Spleen (tissue), 11 donors: ENCODE measurements around the gene AP1G2. TPM values are rescaled to one million over a fixed set of nuclear protein-coding genes. Genes with fewer than 3 reads are reported as not detected.

ENCODE experiments used
- DNase-seq: peaks from one replicate; pipeline ENCODE4 v3.0.0-alpha.2; 2020
- H3K27ac ChIP-seq, 8 donors: fragments of 200-600 bp; sonication (generic) in 7 of 8; 1 replicate in 4 of 8; 2 replicates in 4 of 8; pipeline versions ENCODE4 v1.5.0 to v1.8.0; 2016 to 2021; ENCODE audit warnings: inconsistent platforms in 4 of 8, mild to moderate bottlenecking in 4 of 8, moderate library complexity in 1 of 8
- H3K27me3 ChIP-seq, 7 donors: fragments of 200-600 bp; sonication (generic) in 6 of 7; replicated peaks in 1 of 7; 1 replicate in 4 of 7; 2 replicates in 3 of 7; pipeline versions ENCODE4 v1.5.0 to v1.8.0; 2016 to 2021; ENCODE audit warnings: inconsistent platforms in 3 of 7, mild to moderate bottlenecking in 1 of 7
- H3K36me3 ChIP-seq, 6 donors: fragments of 200-600 bp; sonication (generic) in 5 of 6; 1 replicate in 4 of 6; 2 replicates in 2 of 6; pipeline versions ENCODE4 v1.5.0 to v1.8.0; 2016 to 2021; ENCODE audit warnings: inconsistent platforms in 2 of 6
- H3K4me1 ChIP-seq, 6 donors: fragments of 200-600 bp; sonication (generic) in 5 of 6; 1 replicate in 3 of 6; 2 replicates in 3 of 6; pipeline versions ENCODE4 v1.5.0 to v1.8.0; 2016 to 2021; ENCODE audit warnings: inconsistent platforms in 3 of 6
- H3K4me3 ChIP-seq, 8 donors: fragments of 200-600 bp; sonication (generic) in 7 of 8; 1 replicate in 4 of 8; 2 replicates in 4 of 8; pipeline versions ENCODE4 v1.5.0 to v1.8.0; 2016 to 2021; ENCODE audit warnings: inconsistent platforms in 4 of 8, mild to moderate bottlenecking in 4 of 8, moderate library complexity in 2 of 8
- H3K9me3 ChIP-seq, 8 donors: fragments of 200-600 bp; sonication (generic) in 7 of 8; 1 replicate in 4 of 8; 2 replicates in 4 of 8; pipeline versions ENCODE4 v1.5.0 to v1.8.0; 2016 to 2021; ENCODE audit warnings: inconsistent platforms in 4 of 8
- POLR2A ChIP-seq, 3 donors: fragments of 450-650 bp; IDR thresholded peaks; one replicate each; pipeline ENCODE4 v1.5.1; 2017; ENCODE audit warnings: antibody characterized with exemption in 3 of 3, mild to moderate bottlenecking in 1 of 3
- POLR2AphosphoS5 ChIP-seq, 3 donors: sonication (generic); formaldehyde crosslinking; IDR thresholded peaks; one replicate each; pipeline ENCODE4 v1.5.1; 2017; ENCODE audit warnings: antibody characterized with exemption in 3 of 3
- WGBS, 5 donors: extraction: QIAGEN DNeasy Blood & Tissue Kit in 3 of 5; methylation state at CpG; one replicate each; pipeline versions ENCODE4 v1.1.5 to v1.1.7; 2013 to 2018; 5-methylcytosine and 5-hydroxymethylcytosine counted together
- intact Hi-C: fragments of 100-400 bp; cut with DNase I; formaldehyde crosslinking; loops from one replicate; pipeline ENCODE4 v1.15.0; 2023; ENCODE audit warnings: low total_unique reads
- polyA plus RNA-seq, 3 donors: library from polyadenylated mRNA; stranded (reverse); fragments of 200-250 nt; gene quantifications; one replicate each; pipeline ENCODE4 v1.2.1, GENCODE V29; 2013
- total RNA-seq, 7 donors: library from RNA; depleted of rRNA in 3 of 7; stranded (reverse); fragments of >200 nt in 3 of 7; fragmentation: NEBNext Ultra II Directional in 4 of 7; extraction: Animal tissue kit (Norgen Biotek cat#: 25700) in 4 of 7; gene quantifications; one replicate each; pipeline versions ENCODE4 v1.1.0 to v1.2.1, GENCODE V29; 2016 to 2021
- TF ChIP-seq, protein P1 (sequence below), 11 experiments: fragments of 200-600 bp in 7 of 11; fragments of 450-650 bp in 4 of 11; sonication (generic) in 4 of 11; IDR thresholded peaks in 8 of 11; conservative IDR thresholded peaks in 3 of 11; 1 replicate in 7 of 11; 2 replicates in 4 of 11; pipeline versions ENCODE4 v1.4.0 to v1.8.0; 2016 to 2021; ENCODE audit warnings: antibody characterized with exemption in 11 of 11, inconsistent platforms in 4 of 11, mild to moderate bottlenecking in 1 of 11
- donor health status: healthy with polysubstance abuse.
- donor health status: DM: no; HTN: no; CAD: no; lungs with moderate emphysema.
- donor health status: DM: no; HTN: no; CAD: no.
- donor health status: Bipolar disorder and iron deficiency.
- donor health status: healthy.
- donor health status: DM: no; HTN: no; CAD: no.
- donor health status: DM: yes; HTN: yes; CAD: no.

The AP1G2 gene
- total and polyA plus RNA-seq, 10 donors: 126 to 267 (median 187) TPM

- intact Hi-C loops: no loop called here
- WGBS, 5 donors: 83 to 92% (median 87%) methylated on average over 12 of the region's 12 CpGs
- no peak for DNase-seq
- H3K36me3 ChIP-seq: no peaks in the 10 kb centered on the region
- H3K27me3 ChIP-seq: no peaks in the 10 kb centered on the region
- no peak overlapping the region for H3K4me3 ChIP-seq
- H3K27ac ChIP-seq: no peak overlapping the region
- peaks cover 0 to 12% (median 8%) of the 10 kb centered on the region in 8 donors for H3K9me3 ChIP-seq
- no peak for TF ChIP-seq POLR2A (IDR thresholded peaks at IDR 0.05)
- TF ChIP-seq POLR2AphosphoS5 (IDR thresholded peaks at IDR 0.05): no peak
- TF ChIP-seq, protein P1, sequence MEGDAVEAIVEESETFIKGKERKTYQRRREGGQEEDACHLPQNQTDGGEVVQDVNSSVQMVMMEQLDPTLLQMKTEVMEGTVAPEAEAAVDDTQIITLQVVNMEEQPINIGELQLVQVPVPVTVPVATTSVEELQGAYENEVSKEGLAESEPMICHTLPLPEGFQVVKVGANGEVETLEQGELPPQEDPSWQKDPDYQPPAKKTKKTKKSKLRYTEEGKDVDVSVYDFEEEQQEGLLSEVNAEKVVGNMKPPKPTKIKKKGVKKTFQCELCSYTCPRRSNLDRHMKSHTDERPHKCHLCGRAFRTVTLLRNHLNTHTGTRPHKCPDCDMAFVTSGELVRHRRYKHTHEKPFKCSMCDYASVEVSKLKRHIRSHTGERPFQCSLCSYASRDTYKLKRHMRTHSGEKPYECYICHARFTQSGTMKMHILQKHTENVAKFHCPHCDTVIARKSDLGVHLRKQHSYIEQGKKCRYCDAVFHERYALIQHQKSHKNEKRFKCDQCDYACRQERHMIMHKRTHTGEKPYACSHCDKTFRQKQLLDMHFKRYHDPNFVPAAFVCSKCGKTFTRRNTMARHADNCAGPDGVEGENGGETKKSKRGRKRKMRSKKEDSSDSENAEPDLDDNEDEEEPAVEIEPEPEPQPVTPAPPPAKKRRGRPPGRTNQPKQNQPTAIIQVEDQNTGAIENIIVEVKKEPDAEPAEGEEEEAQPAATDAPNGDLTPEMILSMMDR (IDR thresholded peaks at IDR 0.05 in 8 of 11, conservative IDR thresholded peaks at IDR 0.05 in 3 of 11): no peak
- H3K4me1 ChIP-seq: no peaks in the 10 kb centered on the region
Observed at GRCh38 chr14:23602181-23603095, 34.8 kb upstream of the AP1G2 start.

DNA sequence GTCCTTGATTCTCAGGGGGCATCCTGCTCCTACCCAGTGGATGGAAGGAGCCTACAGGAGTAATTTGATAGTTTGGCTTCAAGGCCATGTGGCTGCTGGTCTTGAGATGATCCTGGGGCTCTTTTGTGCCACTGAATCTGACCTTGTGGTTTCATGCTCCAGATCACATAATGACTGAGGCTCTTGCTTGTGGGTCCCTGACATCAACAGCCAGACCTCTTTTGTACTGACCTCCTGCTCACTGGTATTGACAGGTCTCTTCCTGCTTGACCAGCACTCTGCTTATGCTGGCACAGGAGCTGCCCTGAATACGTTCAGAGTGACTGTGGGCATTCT lies 34.2 kb upstream of the AP1G2 start:
- WGBS, 5 donors: 54 to 73% (median 60%) methylated on average over 1 of the region's 1 CpG
- no peak overlapping the region for H3K27ac ChIP-seq
- no peaks in the 10 kb centered on the region for H3K27me3 ChIP-seq
- peaks cover 0 to 12% (median 8%) of the 10 kb centered on the region in 8 donors for H3K9me3 ChIP-seq
- TF ChIP-seq, protein P1 (IDR thresholded peaks at IDR 0.05 in 8 of 11, conservative IDR thresholded peaks at IDR 0.05 in 3 of 11): no peak
- TF ChIP-seq POLR2A (IDR thresholded peaks at IDR 0.05) (no peak), POLR2AphosphoS5 (IDR thresholded peaks at IDR 0.05) (no peak)
- H3K4me1 ChIP-seq: no peaks in the 10 kb centered on the region
- no peak overlapping the region for H3K4me3 ChIP-seq
- intact Hi-C loops: no loop called here
- no peaks in the 10 kb centered on the region for H3K36me3 ChIP-seq
- DNase-seq: no peak

- no peak for DNase-seq
- H3K27ac ChIP-seq: no peak overlapping the region
- no peaks in the 10 kb centered on the region for H3K27me3 ChIP-seq
- intact Hi-C loops: no loop called here
- H3K36me3 ChIP-seq: no peaks in the 10 kb centered on the region
- no peak for TF ChIP-seq POLR2A (IDR thresholded peaks at IDR 0.05)
- no peaks in the 10 kb centered on the region for H3K4me1 ChIP-seq
- no peak overlapping the region for H3K4me3 ChIP-seq
- peaks cover 0 to 12% (median 8%) of the 10 kb centered on the region in 8 donors for H3K9me3 ChIP-seq
Observed at GRCh38 chr14:23601424-23601823, 33.8 kb upstream of the AP1G2 start.

GRCh38 chr14:23600806-23601205 lies 33.2 kb upstream of the AP1G2 start:
- TF ChIP-seq POLR2AphosphoS5 (IDR thresholded peaks at IDR 0.05) (no peak), POLR2A (IDR thresholded peaks at IDR 0.05) (no peak)
- TF ChIP-seq, protein P1 (IDR thresholded peaks at IDR 0.05 in 8 of 11, conservative IDR thresholded peaks at IDR 0.05 in 3 of 11): no peak
- DNase-seq: no peak

More at GRCh38 chr14:23600806-23601205, 33.2 kb upstream of the AP1G2 start:
- H3K27ac ChIP-seq: no peak overlapping the region
- H3K36me3 ChIP-seq: no peaks in the 10 kb centered on the region
- H3K4me3 ChIP-seq: no peak overlapping the region
- no peaks in the 10 kb centered on the region for H3K27me3 ChIP-seq
- WGBS, 5 donors: 96 to 100% (median 100%) methylated on average over 1 of the region's 1 CpG
- no peaks in the 10 kb centered on the region for H3K4me1 ChIP-seq
- intact Hi-C loops: no loop called here
- H3K9me3 ChIP-seq: peaks cover 0 to 12% (median 8%) of the 10 kb centered on the region in 8 donors
